ENCODE measurements around the gene ALK.

The ALK gene

DNA sequence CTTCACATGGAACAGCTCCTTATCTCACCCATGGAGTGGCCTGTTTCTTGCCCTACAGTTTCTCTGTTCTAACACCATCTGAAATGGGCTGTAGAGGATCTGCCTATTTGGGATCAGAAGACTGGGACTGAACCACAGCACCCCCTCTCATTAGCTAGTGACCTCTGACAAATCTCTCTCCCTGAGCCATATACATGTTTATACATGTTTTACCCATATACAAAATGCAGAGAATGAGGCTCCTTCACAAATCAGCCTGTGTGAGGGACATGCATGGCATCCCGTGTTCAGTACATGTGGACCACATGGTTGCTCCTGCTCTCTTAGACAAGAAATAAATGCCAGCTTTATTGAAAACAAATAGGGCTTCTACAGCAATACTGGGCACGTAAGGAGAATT, 282.7 kb downstream of the ALK start:
- TF ChIP-seq, protein P1, sequence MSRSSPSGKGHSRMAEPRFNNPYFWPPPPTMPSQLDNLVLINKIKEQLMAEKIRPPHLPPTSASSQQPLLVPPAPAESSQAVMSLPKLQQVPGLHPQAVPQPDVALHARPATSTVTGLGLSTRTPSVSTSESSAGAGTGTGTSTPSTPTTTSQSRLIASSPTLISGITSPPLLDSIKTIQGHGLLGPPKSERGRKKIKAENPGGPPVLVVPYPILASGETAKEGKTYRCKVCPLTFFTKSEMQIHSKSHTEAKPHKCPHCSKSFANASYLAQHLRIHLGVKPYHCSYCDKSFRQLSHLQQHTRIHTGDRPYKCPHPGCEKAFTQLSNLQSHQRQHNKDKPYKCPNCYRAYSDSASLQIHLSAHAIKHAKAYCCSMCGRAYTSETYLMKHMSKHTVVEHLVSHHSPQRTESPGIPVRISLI (tag by site-specific recombination; IDR thresholded peaks at IDR 0.05): no peak
- TF ChIP-seq SCRT2 (tag by site-specific recombination; IDR thresholded peaks at IDR 0.05) (no peak), OVOL3 (tag by site-specific recombination; IDR thresholded peaks at IDR 0.05) (no peak), ZNF16 (tag by site-specific recombination; IDR thresholded peaks at IDR 0.05; ENCODE audit: low read depth) (no peak), ZNF843 (tag by site-specific recombination; IDR thresholded peaks at IDR 0.05) (no peak), SP2 (tag by site-specific recombination; IDR thresholded peaks at IDR 0.05) (no peak), PRDM1 (tag by site-specific recombination; IDR thresholded peaks at IDR 0.05) (no peak), ZNF571 (tag by site-specific recombination; IDR thresholded peaks at IDR 0.05) (no peak)
- POLR2A ChIA-PET: no interaction called here

DNA sequence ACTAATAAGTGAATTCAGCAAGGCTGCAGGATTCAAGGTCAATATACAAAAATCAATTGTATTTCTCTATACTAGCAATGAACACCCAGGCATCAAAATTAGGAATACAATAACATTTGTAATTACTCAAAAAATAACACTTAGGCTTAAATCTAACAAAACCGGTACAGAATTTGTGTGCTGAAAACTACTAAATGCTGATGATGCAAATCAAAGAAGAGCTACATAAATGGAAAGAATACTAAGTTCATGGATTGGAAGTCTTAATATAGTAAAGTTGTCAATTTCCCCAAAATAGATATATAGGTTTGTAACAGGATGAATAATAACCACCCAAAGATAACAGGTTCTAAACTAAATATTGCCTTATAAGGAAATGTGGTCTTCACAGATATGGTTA, 286.5 kb downstream of the ALK start:
- CTCF ChIA-PET: interaction anchor here (0.6 to 1.3 kb wide), 2 partner anchors 11 to 416 kb away, joined by 3 read pairs; no protein-coding TSS in a partner anchor
- Histone ChIP-seq H3K4me1 (ENCODE audit: control insufficient read depth, insufficient read depth, low read length) (no peaks in the 10 kb centered on the region), H3K36me3 (ENCODE audit: control insufficient read depth in 2 of 2, insufficient read depth in 1 of 2, low read length in 2 of 2) (no peaks in the 10 kb centered on the region), H3K27ac (ENCODE audit: extremely low read depth, low read depth, low read length) (no peak overlapping the region), H3K4me3 (ENCODE audit: low read depth, low read length) (no peak overlapping the region), H3K9me3 (ENCODE audit: control insufficient read depth, insufficient read depth, low read depth, low read length) (no peaks in the 10 kb centered on the region)
- POLR2A ChIA-PET: no interaction called here
- TF ChIP-seq BCL11A (tag by site-specific recombination; IDR thresholded peaks at IDR 0.05; ENCODE audit: low read depth) (no peak), OVOL3 (tag by site-specific recombination; IDR thresholded peaks at IDR 0.05) (no peak), ZNF596 (tag by site-specific recombination; IDR thresholded peaks at IDR 0.05) (no peak), WT1 (tag by site-specific recombination; IDR thresholded peaks at IDR 0.05) (no peak), ZNF837 (tag by site-specific recombination; IDR thresholded peaks at IDR 0.05) (no peak), ZNF629 (tag by site-specific recombination; IDR thresholded peaks at IDR 0.05) (no peak), ZNF785 (tag by site-specific recombination; IDR thresholded peaks at IDR 0.05) (no peak), ZNF366 (tag by site-specific recombination; conservative IDR thresholded peaks at IDR 0.05) (no peak), ZBTB8A (tag by site-specific recombination; IDR thresholded peaks at IDR 0.05) (no peak), ZNF514 (tag by site-specific recombination; IDR thresholded peaks at IDR 0.05) (no peak), ZBTB17 (tag by site-specific recombination; IDR thresholded peaks at IDR 0.05) (no peak), REPIN1 (tag by site-specific recombination; IDR thresholded peaks at IDR 0.05; ENCODE audit: low read depth) (no peak), SALL2 (tag by site-specific recombination; IDR thresholded peaks at IDR 0.05; ENCODE audit: borderline replicate concordance) (no peak), ZNF248 (tag by site-specific recombination; IDR thresholded peaks at IDR 0.05) (no peak)
- TF ChIP-seq, protein P2, sequence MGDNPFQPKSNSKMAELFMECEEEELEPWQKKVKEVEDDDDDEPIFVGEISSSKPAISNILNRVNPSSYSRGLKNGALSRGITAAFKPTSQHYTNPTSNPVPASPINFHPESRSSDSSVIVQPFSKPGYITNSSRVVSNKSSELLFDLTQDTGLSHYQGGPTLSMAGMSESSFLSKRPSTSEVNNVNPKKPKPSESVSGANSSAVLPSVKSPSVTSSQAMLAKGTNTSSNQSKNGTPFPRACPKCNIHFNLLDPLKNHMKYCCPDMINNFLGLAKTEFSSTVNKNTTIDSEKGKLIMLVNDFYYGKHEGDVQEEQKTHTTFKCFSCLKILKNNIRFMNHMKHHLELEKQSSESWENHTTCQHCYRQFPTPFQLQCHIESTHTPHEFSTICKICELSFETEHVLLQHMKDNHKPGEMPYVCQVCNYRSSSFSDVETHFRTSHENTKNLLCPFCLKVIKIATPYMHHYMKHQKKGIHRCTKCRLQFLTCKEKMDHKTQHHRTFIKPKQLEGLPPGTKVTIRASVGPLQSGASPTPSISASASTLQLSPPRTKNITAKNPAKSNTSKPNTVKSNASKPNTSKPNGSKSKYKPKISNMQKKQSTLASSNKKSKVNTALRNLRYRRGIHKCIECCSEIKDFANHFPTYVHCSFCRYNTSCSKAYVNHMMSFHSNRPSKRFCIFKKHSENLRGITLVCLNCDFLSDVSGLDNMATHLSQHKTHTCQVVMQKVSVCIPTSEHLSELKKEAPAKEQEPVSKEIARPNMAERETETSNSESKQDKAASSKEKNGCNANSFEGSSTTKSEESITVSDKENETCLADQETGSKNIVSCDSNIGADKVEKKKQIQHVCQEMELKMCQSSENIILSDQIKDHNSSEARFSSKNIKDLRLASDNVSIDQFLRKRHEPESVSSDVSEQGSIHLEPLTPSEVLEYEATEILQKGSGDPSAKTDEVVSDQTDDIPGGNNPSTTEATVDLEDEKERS (tag by site-specific recombination; IDR thresholded peaks at IDR 0.05): no peak
- TF ChIP-seq, protein P3, sequence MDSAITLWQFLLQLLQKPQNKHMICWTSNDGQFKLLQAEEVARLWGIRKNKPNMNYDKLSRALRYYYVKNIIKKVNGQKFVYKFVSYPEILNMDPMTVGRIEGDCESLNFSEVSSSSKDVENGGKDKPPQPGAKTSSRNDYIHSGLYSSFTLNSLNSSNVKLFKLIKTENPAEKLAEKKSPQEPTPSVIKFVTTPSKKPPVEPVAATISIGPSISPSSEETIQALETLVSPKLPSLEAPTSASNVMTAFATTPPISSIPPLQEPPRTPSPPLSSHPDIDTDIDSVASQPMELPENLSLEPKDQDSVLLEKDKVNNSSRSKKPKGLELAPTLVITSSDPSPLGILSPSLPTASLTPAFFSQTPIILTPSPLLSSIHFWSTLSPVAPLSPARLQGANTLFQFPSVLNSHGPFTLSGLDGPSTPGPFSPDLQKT (IDR thresholded peaks at IDR 0.05; ENCODE audit: borderline replicate concordance, low read depth, low read length): no peak

More for the DNA sequence above, 282.7 kb downstream of the ALK start:
- CTCF ChIA-PET: no interaction called here
- Histone ChIP-seq H3K27ac (ENCODE audit: extremely low read depth, low read depth, low read length) (no peak overlapping the region), H3K4me1 (ENCODE audit: control insufficient read depth, insufficient read depth, low read length) (no peaks in the 10 kb centered on the region), H3K9me3 (ENCODE audit: control insufficient read depth, insufficient read depth, low read depth, low read length) (no peaks in the 10 kb centered on the region), H3K36me3 (ENCODE audit: control insufficient read depth in 2 of 2, insufficient read depth in 1 of 2, low read length in 2 of 2) (no peaks in the 10 kb centered on the region), H3K4me3 (ENCODE audit: low read depth, low read length) (no peak overlapping the region)

Measured in HEK293 (cell line).